ENCODE data around the gene NOXA1.
"Not testable (repeated sequence)": the region's sequence is repeated elsewhere in the genome, so short reads cannot be mapped to it uniquely, and the experiment has no call there.

The NOXA1 gene

GRCh38 chr9:137406876-137407589 is 16.2 kb upstream of the NOXA1 start:
- no peak for DNase-seq

- DNase-seq, result no peak
These were observed 15.4 kb upstream of the NOXA1 start for GRCh38 chr9:137407590-137408300.

GRCh38 chr9:137408651-137409405 is 14.4 kb upstream of the NOXA1 start:
- DNase-seq, result no peak

GRCh38 chr9:137409515-137409914 is 13.7 kb upstream of the NOXA1 start:
- DNase-seq, result no peak

GRCh38 chr9:137410236-137410890 is 12.8 kb upstream of the NOXA1 start:
- DNase-seq, result not testable (repeated sequence)

- no peak for DNase-seq
These were observed 12.3 kb upstream of the NOXA1 start for GRCh38 chr9:137410891-137411249.

- DNase-seq, result no peak
These were observed 11.9 kb upstream of the NOXA1 start for GRCh38 chr9:137411260-137411644.

GRCh38 chr9:137411645-137412380 is 11.4 kb upstream of the NOXA1 start:
- peak; percentile 35 for DNase-seq

GRCh38 chr9:137412431-137412830 is 10.8 kb upstream of the NOXA1 start:
- DNase-seq, result no peak

GRCh38 chr9:137415451-137415850 is 7.7 kb upstream of the NOXA1 start:
- DNase-seq, result no peak

GRCh38 chr9:137416006-137416562 is 7.1 kb upstream of the NOXA1 start:
- no peak for DNase-seq

GRCh38 chr9:137416563-137417151 is 6.5 kb upstream of the NOXA1 start:
- DNase-seq, result no peak

GRCh38 chr9:137417161-137418021 is 5.8 kb upstream of the NOXA1 start:
- no peak for DNase-seq

- DNase-seq, result no peak
These were observed 1.2 kb upstream of the NOXA1 start for GRCh38 chr9:137421838-137422603.

- DNase-seq, result no peak
These were observed 510 bp downstream of the NOXA1 start for GRCh38 chr9:137423514-137424291.

GRCh38 chr9:137426018-137426681 is 3.0 kb downstream of the NOXA1 start:
- DNase-seq, result no peak

GRCh38 chr9:137427454-137428310 is 4.5 kb downstream of the NOXA1 start:
- DNase-seq, result no peak

- no peak for DNase-seq
These were observed 5.1 kb downstream of the NOXA1 start for GRCh38 chr9:137428311-137428630.
